GM18867 (cell line): Measurements from ENCODE around the gene IGLL5.

ENCODE experiments used
- ATAC-seq: cut with Tn5 transposase; IDR thresholded peaks from one replicate; pipeline ENCODE4 v1.9.1; 2021; ENCODE audit warnings: mild to moderate bottlenecking, moderate library complexity; ENCODE audit not compliant: unreplicated experiment

The IGLL5 gene

GRCh38 chr22:22883090-22883727, 4.4 kb upstream of the IGLL5 start:
- ATAC-seq = no peak

- ATAC-seq = peak; percentile 34
Observed at GRCh38 chr22:22884010-22884887, 3.4 kb upstream of the IGLL5 start.

GRCh38 chr22:22884888-22885840, 2.5 kb upstream of the IGLL5 start:
- peak; percentile 65 for ATAC-seq

GRCh38 chr22:22886546-22886945, 1.1 kb upstream of the IGLL5 start:
- no peak for ATAC-seq

GRCh38 chr22:22888571-22889353, 1.1 kb downstream of the IGLL5 start:
- no peak for ATAC-seq

GRCh38 chr22:22890085-22890484, 2.5 kb downstream of the IGLL5 start:
- no peak for ATAC-seq

GRCh38 chr22:22891139-22891621, 3.6 kb downstream of the IGLL5 start:
- ATAC-seq = no peak

GRCh38 chr22:22892096-22893052, 4.8 kb downstream of the IGLL5 start:
- ATAC-seq = no peak

- ATAC-seq = no peak
Observed at GRCh38 chr22:22893077-22893805, 5.6 kb downstream of the IGLL5 start.

- ATAC-seq = no peak
Observed at GRCh38 chr22:22893891-22894739, 6.5 kb downstream of the IGLL5 start.

- ATAC-seq = no peak
Observed at GRCh38 chr22:22894740-22895731, 7.4 kb downstream of the IGLL5 start.

GRCh38 chr22:22895776-22896445, 8.3 kb downstream of the IGLL5 start:
- no peak for ATAC-seq

- no peak for ATAC-seq
Observed at GRCh38 chr22:22896601-22897000, 9.0 kb downstream of the IGLL5 start.

GRCh38 chr22:22897091-22897490, 9.5 kb downstream of the IGLL5 start:
- ATAC-seq = no peak

GRCh38 chr22:22897947-22898346, 10.3 kb downstream of the IGLL5 start:
- no peak for ATAC-seq
